Activated CD8-positive, alpha-beta T cell treated with anti-CD3 and anti-CD28 coated beads for 36 hours (primary cell): ENCODE data around the gene ADI1. TPM values are rescaled to one million over a fixed set of nuclear protein-coding genes. Genes with fewer than 3 reads are reported as not detected.

ENCODE experiments used
- ATAC-seq: fragments of 200-7000 bp; cut with Tn5 transposase; one replicate; pipeline ENCODE4 v1.10.0; 2021; ENCODE audit warnings: mild to moderate bottlenecking, moderate library complexity
- CTCF ChIA-PET: fragments of 350-600 bp; sonication (Branson Sonifier 250); formaldehyde crosslinking; loops from one replicate; lab custom pipeline; 2021; ENCODE audit warnings: antibody characterized with exemption; lab: Charles Lee
- POLR2A ChIA-PET: fragments of 350-600 bp; sonication (Branson Sonifier 250); formaldehyde crosslinking; loops from one replicate; lab custom pipeline; 2021; ENCODE audit warnings: antibody characterized with exemption; lab: Charles Lee
- DNase-seq: peaks from one replicate; pipeline ENCODE4 v3.0.0-alpha.2; 2020
- H3K27ac Mint-ChIP-seq: one replicate; pipeline ENCODE4 v1.8.0; 2021; ENCODE audit warnings: mild to moderate bottlenecking, mixed read lengths
- H3K27me3 Mint-ChIP-seq: one replicate; pipeline ENCODE4 v1.8.0; 2021; ENCODE audit warnings: mixed read lengths
- H3K36me3 Mint-ChIP-seq: one replicate; pipeline ENCODE4 v1.8.0; 2021; ENCODE audit warnings: low read depth, mixed read lengths
- H3K4me1 Mint-ChIP-seq: one replicate; pipeline ENCODE4 v1.8.0; 2021; ENCODE audit warnings: low read depth, mixed read lengths
- H3K4me3 Mint-ChIP-seq: one replicate; pipeline ENCODE4 v1.8.0; 2021; ENCODE audit warnings: mild to moderate bottlenecking, moderate library complexity, mixed read lengths
- H3K9me3 Mint-ChIP-seq: one replicate; pipeline ENCODE4 v1.8.0; 2021; ENCODE audit warnings: mixed read lengths
- CTCF ChIP-seq: fragments of 200-600 bp; IDR thresholded peaks from one replicate; pipeline ENCODE4 v1.8.0; 2022; ENCODE audit warnings: antibody characterized with exemption, mild to moderate bottlenecking
- intact Hi-C: fragments of 100-400 bp; cut with micrococcal nuclease; formaldehyde crosslinking; loops from one replicate; pipeline ENCODE4 v1.10.0; 2022
- total RNA-seq, 2 experiments: library from RNA; stranded (reverse); gene quantifications; one replicate each; pipeline ENCODE4 v1.2.3, GENCODE V29; 2021

The ADI1 gene
- total RNA-seq, 2 experiments from 2014 or later: 15.7 to 18.2 TPM

DNA sequence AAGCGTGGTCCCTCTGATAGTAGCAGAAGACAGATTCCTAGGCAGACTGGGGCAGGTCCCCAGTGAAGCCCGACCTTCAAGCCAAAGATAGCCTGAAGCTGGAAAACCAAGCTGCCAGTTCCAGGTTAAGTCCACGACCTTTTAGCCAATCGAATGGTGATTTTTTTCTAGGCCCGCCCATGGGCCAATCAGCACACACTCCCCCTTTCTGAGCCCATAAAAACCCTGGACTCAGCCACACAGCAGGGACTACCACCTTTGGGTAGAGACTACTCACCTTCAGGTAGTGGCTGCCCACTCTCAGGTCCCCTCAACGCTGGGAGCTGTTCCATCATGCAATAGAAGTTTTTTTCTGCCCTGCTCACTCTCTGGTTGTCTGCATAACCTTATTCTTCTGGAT, 14.5 kb upstream of the ADI1 start:
- TF ChIP-seq CTCF: no peak
- H3K4me3 Mint-ChIP-seq: no peak overlapping the region
- peaks cover 5% of the 10 kb centered on the region for H3K4me1 Mint-ChIP-seq
- DNase-seq: no peak
- H3K36me3 Mint-ChIP-seq: peaks cover 7% of the 10 kb centered on the region
- CTCF ChIA-PET: no interaction called here
- no peaks in the 10 kb centered on the region for H3K27me3 Mint-ChIP-seq
- no peaks in the 10 kb centered on the region for H3K9me3 Mint-ChIP-seq
- H3K27ac Mint-ChIP-seq: no peak overlapping the region
- POLR2A ChIA-PET: no interaction called here
- intact Hi-C loops: no loop called here
- no peak for ATAC-seq

DNA sequence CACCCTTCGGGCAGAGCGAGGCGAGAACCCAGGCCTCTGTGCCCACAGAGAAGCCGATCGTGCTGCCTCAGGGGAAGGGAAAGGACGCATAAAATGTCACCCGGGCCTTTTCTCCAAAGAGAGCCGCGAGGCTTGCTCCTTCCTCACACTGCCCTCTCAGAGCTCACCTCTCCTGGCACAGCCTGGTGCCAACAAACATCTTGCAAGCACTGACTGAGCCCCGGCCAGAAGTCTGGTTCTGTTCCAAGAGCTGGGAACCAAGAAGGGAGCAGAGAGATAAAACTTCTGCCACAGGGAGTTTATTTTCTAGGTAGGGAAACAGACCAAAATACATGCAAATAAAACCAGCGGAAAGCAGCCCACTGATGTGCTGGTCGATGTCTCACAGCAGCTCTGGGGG, 13.6 kb upstream of the ADI1 start:
- DNase-seq (no peak), ATAC-seq (no peak)
- intact Hi-C loops: no loop called here
- Mint-ChIP-seq H3K4me3 (no peak overlapping the region), H3K4me1 (peaks cover 5% of the 10 kb centered on the region), H3K9me3 (no peaks in the 10 kb centered on the region), H3K36me3 (peaks cover 7% of the 10 kb centered on the region), H3K27me3 (no peaks in the 10 kb centered on the region), H3K27ac (no peak overlapping the region)
- ChIA-PET CTCF (no interaction called here), POLR2A (no interaction called here)
- TF ChIP-seq CTCF: no peak

DNA sequence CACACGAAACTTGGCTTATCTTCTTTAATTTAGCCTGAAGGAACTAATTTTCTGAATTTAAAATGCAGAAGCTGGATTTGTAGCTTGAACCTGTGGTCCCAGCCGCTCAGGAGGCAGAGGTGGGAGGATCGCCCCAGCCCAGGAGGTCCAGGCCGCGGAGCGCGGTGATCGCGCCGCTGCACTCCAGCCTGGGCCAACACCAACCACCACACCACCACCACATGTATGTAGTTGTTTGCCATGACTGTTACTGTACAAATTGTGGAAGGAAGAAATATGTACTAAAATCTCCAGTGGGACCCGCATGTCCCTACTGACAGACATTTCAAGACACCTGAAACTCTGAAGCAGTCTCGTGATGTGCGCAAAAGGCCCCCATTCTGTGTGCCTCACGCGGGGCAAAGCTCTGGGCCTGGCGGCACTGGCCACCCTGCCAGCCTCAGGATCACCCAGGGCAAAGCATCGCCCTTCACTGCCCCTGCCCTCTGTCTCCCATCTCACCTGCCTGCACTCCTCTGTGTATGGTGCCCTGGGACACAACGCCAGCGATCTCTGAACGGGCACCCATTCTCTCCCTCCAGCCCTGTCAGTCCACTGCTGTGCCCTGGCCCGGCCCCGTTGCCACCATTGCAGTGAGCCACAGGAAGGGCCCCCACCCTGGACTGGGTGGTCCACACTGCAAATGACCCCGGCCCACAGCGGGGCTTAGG, 10.1 kb upstream of the ADI1 start:
- H3K36me3 Mint-ChIP-seq: peaks cover 7% of the 10 kb centered on the region
- no peaks in the 10 kb centered on the region for H3K4me1 Mint-ChIP-seq
- intact Hi-C loops: no loop called here
- H3K4me3 Mint-ChIP-seq: no peak overlapping the region
- no peaks in the 10 kb centered on the region for H3K9me3 Mint-ChIP-seq
- POLR2A ChIA-PET: interaction anchor here (1.6 kb wide), 1 partner anchor 10 kb away, joined by 3 read pairs; no protein-coding TSS in a partner anchor
- no peak for ATAC-seq
- no peak overlapping the region for H3K27ac Mint-ChIP-seq
- CTCF ChIA-PET: no interaction called here
- DNase-seq: no peak
- H3K27me3 Mint-ChIP-seq: no peaks in the 10 kb centered on the region
- TF ChIP-seq CTCF: no peak

GRCh38 chr2:3527886-3528785, 8.8 kb upstream of the ADI1 start:
- no peak for TF ChIP-seq CTCF
- Mint-ChIP-seq H3K36me3 (no peaks in the 10 kb centered on the region), H3K4me1 (no peaks in the 10 kb centered on the region), H3K27ac (no peak overlapping the region), H3K9me3 (no peaks in the 10 kb centered on the region), H3K4me3 (no peak overlapping the region), H3K27me3 (no peaks in the 10 kb centered on the region)
- DNase-seq (no peak), ATAC-seq (no peak)
- ChIA-PET CTCF (no interaction called here), POLR2A (interaction anchor here (1.6 kb wide), 1 partner anchor 8 kb away, joined by 3 read pairs; no protein-coding TSS in a partner anchor)
- intact Hi-C loops: no loop called here

DNA sequence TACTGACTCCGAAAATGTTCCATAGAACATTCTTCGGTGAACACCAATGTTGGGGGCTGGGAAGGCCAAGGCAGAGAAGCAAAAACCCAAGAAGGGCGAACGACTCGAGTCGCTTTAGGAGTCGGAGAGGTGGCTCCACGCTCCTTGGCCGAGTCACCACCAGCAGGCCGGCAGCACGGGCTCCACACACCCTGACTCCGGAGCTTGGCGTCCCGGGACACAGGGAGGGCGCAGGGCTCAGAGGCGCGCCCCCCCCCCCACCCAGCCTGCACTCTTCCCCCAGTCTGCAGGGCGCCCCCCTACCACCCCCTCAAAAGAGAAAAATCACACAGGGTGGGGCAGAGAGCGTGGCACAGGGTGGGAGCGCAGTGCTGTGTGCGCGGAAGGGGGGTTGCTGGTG, 7.5 kb upstream of the ADI1 start:
- intact Hi-C loops: no loop called here
- CTCF ChIA-PET: no interaction called here
- Mint-ChIP-seq H3K4me1 (peaks cover under 1% of the 10 kb centered on the region), H3K36me3 (no peaks in the 10 kb centered on the region), H3K27me3 (no peaks in the 10 kb centered on the region), H3K4me3 (no peak overlapping the region), H3K9me3 (no peaks in the 10 kb centered on the region), H3K27ac (no peak overlapping the region)
- no peak for DNase-seq
- no peak for TF ChIP-seq CTCF
- no peak for ATAC-seq
- POLR2A ChIA-PET: no interaction called here
